Stimulated activated CD4-positive, alpha-beta T cell treated with anti-CD3 and anti-CD28 coated beads, Interleukin-4, amount 100 ng/mL, for 48 hours (primary cell): ENCODE data around the gene SENP3.

Source experiments
- DNase-seq, 2 donors: peaks; one replicate each; pipeline ENCODE4 v3.0.0-alpha.2; 2020; ENCODE audit warnings: low read depth in 2 of 2

Gene SENP3

DNA sequence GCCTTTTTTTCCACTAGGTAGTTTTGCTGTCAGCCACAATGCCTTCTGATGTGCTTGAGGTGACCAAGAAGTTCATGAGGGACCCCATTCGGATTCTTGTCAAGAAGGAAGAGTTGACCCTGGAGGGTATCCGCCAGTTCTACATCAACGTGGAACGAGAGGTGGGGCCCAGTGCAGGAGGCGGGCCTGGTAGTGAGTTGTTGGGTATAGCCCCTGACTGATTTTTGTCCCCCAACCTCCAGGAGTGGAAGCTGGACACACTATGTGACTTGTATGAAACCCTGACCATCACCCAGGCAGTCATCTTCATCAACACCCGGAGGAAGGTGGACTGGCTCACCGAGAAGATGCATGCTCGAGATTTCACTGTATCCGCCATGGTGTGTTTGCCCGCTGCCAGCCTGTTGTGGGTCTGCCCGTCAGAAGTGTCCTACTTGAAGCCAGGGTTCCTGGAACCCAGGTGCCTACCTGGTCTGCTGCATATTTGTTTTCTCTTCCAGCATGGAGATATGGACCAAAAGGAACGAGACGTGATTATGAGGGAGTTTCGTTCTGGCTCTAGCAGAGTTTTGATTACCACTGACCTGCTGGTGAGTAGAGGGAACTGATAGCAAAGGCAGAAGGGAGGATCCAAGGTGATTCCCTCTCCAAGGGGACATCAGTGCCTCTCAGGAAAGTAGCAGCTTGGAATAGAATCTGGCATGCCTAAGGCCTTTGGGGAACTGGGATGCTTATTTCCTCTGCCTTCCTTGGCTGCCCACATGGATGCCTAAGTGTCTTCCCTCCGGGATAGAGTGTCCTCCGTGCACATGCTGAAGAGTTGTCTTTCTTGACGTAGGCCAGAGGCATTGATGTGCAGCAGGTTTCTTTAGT, 15.8 kb downstream of the SENP3 start:
- DNase-seq: no peak

DNA sequence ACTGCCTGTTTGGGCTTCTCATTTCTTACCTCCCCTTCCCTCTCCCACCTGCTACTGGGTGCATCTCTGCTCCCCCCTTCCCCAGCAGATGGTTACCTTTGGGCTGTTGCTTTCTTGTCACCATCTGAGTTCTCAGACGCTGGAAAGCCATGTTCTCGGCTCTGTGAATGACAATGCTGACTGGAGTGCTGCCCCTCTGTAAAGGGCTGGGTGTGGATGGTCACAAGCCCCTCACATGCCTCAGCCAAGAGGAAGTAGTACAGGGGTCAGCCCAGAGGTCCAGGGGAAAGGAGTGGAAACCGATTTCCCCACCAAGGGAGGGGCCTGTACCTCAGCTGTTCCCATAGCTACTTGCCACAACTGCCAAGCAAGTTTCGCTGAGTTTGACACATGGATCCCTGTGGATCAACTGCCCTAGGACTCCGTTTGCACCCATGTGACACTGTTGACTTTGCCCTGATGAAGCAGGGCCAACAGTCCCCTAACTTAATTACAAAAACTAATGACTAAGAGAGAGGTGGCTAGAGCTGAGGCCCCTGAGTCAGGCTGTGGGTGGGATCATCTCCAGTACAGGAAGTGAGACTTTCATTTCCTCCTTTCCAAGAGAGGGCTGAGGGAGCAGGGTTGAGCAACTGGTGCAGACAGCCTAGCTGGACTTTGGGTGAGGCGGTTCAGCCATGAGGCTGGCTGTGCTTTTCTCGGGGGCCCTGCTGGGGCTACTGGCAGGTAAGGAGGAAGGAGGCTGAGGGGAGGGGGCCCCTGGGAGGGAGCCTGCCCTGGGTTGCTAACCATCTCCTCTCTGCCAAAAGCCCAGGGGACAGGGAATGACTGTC, 17.5 kb downstream of the SENP3 start, which contains the start of gene CD68:
Gene CD68, plus strand, starts transcription at position 638 of the 833 bp plus-strand sequence. Its CDS starts 40 bp downstream, at position 678.
- DNase-seq: peak; percentile 58 to 72

DNA sequence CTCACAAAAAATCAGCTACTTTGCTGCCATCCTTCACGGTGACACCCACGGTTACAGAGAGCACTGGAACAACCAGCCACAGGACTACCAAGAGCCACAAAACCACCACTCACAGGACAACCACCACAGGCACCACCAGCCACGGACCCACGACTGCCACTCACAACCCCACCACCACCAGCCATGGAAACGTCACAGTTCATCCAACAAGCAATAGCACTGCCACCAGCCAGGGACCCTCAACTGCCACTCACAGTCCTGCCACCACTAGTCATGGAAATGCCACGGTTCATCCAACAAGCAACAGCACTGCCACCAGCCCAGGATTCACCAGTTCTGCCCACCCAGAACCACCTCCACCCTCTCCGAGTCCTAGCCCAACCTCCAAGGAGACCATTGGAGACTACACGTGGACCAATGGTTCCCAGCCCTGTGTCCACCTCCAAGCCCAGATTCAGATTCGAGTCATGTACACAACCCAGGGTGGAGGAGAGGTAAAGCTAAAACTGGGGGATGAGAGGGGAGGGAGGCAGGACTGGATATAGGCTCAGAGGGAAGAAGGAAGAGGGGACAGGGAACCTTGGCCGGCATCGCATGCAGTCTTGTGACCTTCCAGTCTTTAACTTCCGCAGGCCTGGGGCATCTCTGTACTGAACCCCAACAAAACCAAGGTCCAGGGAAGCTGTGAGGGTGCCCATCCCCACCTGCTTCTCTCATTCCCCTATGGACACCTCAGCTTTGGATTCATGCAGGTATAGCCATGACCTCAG, 18.3 kb downstream of the SENP3 start:
- DNase-seq: peak in 1 of 2 donors; percentile 30

DNA sequence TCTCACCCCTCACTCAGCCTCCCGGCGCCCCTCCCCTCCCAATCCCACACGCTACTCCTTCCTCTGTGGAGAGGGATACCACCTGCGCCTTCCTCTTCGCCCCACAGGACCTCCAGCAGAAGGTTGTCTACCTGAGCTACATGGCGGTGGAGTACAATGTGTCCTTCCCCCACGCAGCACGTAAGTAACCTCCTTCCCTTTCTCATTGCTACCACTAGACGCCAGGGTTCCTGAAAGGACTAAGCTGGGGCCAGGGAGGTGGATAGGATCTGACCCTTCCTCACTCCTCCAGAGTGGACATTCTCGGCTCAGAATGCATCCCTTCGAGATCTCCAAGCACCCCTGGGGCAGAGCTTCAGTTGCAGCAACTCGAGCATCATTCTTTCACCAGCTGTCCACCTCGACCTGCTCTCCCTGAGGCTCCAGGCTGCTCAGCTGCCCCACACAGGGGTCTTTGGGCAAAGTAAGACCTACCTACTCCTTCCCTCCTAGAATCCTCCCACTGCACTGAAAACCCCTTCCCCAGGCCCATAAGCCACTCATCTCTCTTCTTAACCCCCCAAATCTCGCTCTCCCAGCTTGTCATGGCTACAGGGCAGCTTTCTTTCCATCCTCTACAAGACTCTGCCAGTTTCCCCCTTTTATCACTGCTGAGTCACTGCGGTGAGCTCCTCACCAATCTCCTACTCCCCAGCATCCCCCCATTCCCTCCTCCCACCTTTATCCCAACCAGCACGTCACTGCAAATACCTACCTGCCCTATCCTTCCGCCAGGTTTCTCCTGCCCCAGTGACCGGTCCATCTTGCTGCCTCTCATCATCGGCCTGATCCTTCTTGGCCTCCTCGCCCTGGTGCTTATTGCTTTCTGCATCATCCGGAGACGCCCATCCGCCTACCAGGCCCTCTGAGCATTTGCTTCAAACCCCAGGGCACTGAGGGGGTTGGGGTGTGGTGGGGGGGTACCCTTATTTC, 19.2 kb downstream of the SENP3 start:
- DNase-seq: no peak

DNA sequence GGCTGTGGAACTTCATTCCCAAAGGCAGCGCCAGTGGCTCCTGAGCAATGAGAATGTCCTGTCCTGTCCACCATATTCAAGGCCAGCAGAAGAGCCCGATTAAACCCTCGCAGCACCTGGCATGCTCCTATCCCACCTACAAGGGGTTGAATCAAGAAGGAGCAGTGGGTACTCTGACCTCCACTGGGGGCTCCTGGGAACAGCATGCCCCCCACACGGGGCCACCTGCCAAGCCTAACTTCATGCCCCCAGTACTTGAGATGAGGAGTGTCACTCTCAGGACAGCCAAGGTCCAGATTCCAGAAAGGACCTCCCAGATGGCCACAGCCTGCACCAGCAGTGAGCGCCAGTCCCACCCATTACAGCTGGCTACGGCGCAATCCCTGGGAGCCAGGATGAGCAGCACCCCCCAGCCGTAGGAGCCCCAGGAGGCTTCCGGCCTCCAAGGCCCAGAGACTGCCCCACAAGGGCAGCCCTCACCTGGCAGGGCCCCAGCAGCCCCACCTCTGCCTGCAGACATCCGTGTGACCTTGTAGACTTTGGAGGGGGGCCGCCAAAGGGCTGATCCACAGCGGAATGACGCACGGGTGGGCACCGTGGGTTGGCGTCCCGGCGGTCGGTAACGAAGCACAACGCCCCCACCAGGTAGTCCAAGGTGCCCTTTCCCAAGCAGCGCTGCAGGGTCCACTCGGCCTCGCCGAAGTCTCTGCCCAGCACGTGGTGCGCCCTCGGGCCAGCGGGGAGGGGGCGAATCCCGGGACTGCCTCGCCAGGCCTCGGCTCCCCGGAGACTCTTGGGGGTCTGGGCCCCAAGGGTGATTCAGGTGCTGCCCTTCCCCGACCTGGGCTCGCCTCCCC, 20.9 kb downstream of the SENP3 start:
- no peak for DNase-seq

DNA sequence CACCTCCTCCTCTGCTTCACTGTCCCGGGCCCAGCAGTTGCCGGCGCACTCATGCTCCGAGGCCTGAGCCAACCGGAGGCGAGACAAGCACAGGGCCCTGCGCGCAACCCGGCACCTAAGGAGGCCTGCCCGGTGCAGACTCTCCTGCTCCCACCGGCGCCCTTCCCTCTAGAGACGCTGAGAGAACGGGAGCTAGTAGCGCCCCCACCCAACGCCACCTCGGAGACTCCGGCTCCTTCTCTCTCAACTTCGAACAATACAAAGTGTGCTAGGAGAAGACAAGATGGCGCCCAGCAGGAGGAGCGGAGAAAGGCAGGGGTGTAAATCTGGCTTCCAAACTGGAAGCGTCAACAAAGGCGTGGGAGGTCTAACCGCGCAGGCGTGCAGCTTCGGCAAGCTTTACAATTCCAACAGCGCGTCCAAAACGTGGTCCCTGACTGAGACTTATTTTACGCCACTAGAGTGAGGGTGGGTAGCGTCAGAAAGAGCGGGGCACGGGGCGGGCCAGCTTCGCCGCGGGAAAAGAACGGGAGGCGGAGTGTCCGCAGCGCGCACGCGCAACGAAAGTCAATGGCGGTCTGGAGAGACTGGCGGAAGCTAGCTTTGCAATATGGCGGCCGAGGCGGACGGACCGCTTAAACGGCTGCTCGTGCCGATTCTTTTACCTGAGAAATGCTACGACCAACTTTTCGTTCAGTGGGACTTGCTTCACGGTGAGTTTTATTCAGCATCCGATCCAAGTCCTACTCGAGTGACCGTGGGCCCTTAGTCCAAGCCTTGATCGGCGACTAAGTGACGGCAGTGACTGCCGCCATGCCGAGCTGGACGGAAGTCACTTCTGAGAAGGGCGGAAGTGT, 21.8 kb downstream of the SENP3 start, which contains the start of gene MPDU1:
Gene MPDU1, plus strand, starts transcription at position 600 of the 857 bp plus-strand sequence. Its CDS starts 11 bp downstream, at position 611.
- DNase-seq: peak; percentile 92 to 93

DNA sequence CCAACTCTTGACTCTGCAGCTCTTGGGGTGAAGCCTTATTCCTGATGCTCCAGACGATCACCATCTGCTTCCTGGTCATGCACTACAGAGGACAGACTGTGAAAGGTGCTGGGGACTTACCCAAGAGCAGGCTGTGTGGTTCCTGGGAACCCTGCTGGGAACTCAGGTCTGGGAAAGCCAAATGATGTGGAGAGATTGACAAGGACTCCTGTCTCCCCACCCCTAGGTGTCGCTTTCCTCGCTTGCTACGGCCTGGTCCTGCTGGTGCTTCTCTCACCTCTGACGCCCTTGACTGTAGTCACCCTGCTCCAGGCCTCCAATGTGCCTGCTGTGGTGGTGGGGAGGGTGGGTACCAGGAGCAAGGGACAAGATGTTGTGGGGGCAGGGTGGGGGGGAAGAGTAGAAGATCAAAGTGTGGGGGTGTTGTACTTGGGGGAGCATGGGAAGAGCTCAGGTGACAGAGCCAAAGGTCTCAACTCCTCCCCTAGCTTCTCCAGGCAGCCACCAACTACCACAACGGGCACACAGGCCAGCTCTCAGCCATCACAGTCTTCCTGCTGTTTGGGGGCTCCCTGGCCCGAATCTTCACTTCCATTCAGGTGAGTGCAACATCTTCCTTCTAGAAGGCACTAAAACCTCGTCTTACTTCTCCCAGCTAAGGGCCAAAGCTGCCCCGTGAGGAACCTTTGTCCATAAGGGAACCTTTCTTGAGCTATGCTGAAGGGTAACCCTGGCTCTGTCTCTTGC, 25.1 kb downstream of the SENP3 start:
- DNase-seq: no peak

DNA sequence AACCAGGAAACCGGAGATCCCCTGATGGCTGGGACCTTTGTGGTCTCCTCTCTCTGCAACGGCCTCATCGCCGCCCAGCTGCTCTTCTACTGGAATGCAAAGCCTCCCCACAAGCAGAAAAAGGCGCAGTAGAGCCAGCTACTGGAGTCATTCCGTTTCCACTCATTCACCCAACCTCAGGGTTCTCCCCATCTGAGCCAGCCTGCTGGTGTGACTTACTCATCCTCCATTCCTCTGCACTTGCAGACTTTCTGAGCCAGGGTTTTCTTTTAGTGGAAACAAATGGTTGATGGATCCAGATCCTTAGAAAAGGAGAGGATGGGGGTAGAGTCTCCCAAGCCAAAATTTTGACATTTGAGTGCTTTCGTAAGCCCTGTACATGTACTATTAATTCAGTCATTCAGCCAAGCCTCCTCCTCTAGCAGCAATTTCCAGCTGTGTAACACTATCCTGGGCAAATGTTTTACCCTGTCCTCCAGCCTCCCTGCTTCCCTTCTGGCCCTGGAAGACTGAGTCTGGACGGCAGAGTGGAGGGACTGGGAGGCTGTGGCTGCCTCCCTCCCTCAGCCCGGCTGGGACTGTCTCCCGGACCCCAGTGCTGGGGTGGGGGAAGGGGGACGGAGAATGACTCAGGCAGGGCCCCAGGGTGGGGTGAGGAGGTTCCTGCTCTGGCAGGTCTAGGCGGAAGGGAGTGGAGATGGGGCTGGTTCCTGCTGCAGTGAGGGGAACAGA, 25.9 kb downstream of the SENP3 start:
- DNase-seq: no peak

DNA sequence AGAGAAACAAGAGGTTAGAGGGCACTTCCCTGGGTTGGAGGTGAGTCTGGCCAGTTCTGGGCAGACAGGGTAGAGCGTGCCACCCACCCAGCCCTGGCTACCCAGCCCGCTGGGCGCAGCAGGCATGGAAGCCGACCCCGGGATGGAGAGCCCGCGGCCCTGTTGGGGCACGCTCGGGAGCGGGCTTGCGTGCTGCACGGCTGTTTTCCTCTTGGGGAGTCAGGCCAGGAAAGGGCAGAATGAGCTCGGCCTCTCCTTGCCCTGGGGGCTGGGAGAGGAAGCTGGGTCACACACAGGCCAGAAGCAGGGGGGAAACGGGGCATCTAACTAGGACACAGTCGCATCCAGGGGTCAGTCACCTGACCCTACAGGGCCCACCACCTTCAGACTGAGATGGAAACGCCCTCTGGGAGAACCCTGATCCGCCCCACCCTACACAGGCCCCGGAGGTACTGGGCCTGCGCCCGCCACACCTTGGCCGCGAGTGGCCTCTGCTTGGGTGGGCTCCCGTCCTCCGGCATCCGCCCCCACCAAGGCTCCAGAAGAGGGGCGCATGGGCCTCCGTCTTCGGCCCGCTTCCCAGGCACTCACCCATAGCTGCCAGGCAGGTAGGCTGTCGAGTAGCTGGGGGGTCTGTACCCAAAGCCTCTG, 27.0 kb downstream of the SENP3 start:
- no peak for DNase-seq

DNA sequence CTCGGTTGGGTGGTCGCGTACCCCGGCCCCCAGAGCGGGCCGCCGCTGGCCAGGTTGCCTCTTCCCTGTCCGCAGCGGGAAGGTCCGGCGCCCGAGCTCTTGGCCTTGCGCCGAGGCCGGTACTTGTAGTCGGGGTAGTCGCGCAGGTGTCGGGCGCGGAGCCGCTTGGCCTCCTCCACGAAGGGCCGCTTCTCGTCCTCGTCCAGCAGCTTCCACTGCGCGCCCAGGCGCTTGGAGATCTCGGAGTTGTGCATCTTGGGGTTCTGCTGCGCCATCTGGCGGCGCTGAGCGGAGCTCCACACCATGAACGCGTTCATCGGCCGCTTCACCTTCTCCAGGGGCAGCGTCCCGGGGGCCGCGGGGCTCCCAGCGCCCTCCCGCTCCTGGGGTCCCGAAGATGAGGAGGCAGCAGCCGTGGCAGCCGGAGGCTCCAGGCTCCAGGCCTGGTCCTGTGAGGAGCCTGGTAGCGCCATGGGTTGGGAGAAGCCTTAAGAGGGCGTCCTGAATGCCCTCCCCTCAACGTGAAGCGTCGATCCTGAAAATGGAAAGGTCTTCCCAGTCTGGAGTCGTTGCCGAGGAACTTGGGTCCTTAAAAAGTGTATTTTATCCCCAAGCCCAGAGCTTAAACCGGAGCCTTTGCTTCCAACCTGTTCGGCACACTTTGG, 27.6 kb downstream of the SENP3 start:
- peak; percentile 51 to 57 for DNase-seq

DNA sequence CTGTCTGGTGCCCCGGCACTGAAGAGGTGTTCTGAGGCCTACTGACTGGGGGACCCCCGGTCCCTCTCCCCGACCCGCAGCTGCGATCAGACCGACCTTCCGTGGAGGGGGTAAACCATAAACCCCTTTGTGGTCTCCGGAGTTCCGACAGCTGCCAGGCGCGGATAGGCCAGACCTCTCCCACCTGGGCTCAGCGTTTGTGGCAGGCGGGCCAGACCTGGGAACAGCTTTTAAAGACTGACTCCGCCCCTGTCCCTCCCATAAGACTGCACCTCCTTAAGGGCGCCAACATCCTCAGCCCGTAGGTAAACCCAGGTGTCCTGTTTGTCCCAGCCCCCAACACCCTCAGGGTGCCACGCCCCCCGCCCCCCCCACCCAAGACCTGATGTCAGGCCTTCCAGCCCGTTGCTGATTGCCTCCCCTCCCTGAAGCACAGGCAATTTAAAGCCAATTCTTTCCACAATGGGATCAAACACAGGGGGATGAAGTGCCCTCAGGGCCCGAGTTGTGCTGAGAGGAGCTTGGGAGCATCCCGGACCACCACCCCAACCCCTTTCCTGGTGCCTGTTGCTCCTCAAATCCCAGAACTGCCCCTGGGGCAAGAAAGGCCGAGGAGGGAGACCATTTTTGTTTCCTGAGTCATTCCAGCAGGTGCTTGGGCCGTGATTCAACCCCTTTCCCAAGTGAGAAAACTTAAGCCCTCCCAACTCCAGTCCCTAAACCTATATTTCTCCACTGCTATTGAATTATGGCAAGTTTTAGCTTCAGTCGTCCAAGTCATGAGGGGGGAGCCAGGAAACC, 28.4 kb downstream of the SENP3 start, which contains the start of gene SOX15:
Gene SOX15, minus strand, starts transcription at position 204 of the 801 bp plus-strand sequence. CDS start 418 bp downstream, outside the sequence.
- no peak for DNase-seq

DNA sequence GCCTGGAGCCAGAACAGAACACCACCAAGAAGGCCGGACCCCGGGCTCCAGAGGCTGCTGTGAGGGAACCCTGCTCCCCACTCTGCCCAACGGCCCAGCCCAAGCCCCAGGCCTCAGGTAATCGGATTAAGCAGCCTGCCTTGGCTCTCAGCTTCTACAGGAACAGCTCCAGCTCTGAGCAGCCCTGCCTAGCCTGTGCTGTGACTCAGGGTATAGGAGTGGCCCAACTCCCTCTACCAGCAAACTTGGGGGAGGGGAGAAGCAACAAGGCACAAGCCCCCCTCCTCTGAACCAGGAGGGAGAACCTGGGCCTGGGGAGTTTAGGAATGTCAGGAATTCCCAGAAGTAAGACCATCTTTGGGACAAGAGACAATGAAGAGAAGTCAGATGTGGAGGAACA, 29.0 kb downstream of the SENP3 start:
- DNase-seq: no peak

DNA sequence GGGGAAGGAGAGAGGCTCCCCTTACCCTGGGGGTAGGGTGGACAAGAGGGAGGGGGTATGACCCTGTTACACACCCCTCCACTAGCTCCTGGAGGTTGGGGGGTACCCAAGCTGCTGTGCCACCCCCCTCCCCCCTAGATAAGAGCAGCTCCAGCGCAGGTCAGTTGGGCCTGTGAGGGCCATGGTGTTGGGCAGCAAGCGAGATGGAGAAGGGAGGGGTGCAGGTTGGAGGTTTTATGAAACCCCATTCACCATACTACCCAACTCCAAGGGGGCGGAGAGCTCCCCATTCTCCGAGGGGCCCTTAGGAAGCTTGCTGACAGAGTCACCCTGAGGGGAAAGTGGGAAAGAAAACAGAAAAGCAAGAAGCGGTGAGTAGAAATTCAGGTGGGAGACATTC, 29.9 kb downstream of the SENP3 start:
- DNase-seq: no peak

DNA sequence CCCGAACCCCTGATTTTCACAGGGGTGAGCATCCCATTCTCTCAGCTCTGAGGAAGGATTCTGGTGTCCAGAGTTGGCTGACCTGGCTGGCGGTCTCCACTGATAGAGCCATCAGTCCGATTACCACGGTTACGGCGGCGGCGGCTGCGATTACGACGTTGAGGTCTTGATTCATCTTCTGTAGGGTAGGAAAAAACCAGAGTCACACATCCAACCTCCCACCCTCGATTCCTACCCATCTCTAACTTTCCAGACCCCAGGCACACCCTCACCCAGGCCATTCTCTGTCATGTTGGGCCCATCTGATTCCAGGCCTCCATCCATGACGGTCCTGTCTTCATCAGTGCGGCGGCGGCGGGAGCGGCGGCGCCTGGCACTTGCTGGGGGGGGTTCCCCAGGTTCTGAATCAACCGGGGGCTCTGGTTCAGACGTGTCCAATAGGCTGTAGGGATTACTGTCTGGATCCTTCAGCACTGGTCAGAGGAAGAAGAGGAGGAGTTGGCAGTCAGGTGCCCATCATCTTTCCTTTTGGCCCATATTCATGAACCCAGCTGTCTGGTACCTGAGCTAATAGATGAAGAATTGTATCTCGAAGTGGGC, 30.8 kb downstream of the SENP3 start:
- DNase-seq: no peak

DNA sequence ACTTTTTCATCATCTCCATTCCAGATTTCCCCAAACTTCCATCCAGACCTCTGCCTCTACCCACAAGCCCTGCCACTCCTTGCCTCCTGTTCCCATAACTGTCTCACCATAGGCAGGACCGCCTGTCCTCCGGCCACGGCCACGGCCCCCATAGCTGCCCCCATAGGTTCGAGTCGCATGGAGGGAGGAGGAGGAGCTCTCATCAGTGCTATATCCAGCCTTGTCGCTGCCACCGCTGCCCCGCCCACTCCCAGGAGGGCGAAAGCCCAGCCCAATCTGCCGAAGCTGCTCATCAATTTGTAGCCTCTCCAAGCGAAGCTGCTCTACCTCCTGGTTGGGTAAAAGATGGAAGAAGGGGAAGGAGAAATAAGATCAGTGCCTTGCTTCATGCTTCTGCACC, 31.6 kb downstream of the SENP3 start:
- DNase-seq: no peak
